ENCODE measurements around the gene FNDC3A. TPM values are rescaled to one million over a fixed set of nuclear protein-coding genes. Genes with fewer than 3 reads are reported as not detected.
"Not testable (repeated sequence)": the region's sequence is repeated elsewhere in the genome, so short reads cannot be mapped to it uniquely, and the experiment has no call there.

FNDC3A gene
- total RNA-seq, 1 experiment from 2014 or later, result 34.3 TPM

- H3F3A ChIP-seq (ENCODE audit: insufficient read depth, low read depth), result peaks cover 5% of the 10 kb centered on the region
- no peaks in the 10 kb centered on the region for H3K27me3 ChIP-seq (ENCODE audit: insufficient read depth, low read depth)
- H3K4me2 ChIP-seq, result no peak overlapping the region
- no peak overlapping the region for H2AFZ ChIP-seq
- intact Hi-C loops (cut with micrococcal nuclease; ENCODE audit: unreplicated experiment), result no loop called here
- H3K79me2 ChIP-seq (ENCODE audit: low read depth), result no peaks in the 10 kb centered on the region
- BruUV-seq (replicated peaks), result no TSS peak
- ChIA-PET POLR2A (ENCODE audit: unreplicated experiment) (interaction anchor here (0.5 to 0.6 kb wide), 2 partner anchors 17 to 190 kb away, joined by 3 read pairs; partner anchors contain the start of gene CDADC1), CTCF (no interaction called here)
- no peak for DNase-seq
- no peak overlapping the region for H3K27ac ChIP-seq
- H3K9me2 ChIP-seq (ENCODE audit: insufficient read depth), result no peaks in the 10 kb centered on the region
- H3K4me1 ChIP-seq (replicated peaks; ENCODE audit: insufficient read depth), result peaks cover 11% of the 10 kb centered on the region
- no peaks in the 10 kb centered on the region for H3K36me3 ChIP-seq (ENCODE audit: low read depth)
- no peak for TF ChIP-seq CTCF (conservative IDR thresholded peaks at IDR 0.05)
- H4K20me1 ChIP-seq (ENCODE audit: insufficient read depth), result no peaks in the 10 kb centered on the region
- no peaks in the 10 kb centered on the region for H3K9me3 ChIP-seq (ENCODE audit: insufficient read depth, low read depth)
- H3K4me3 ChIP-seq, result no peak overlapping the region
Observed at GRCh38 chr13:49057176-49057575, 81.5 kb downstream of the FNDC3A start.

GRCh38 chr13:49058761-49059160 lies 83.0 kb downstream of the FNDC3A start:
- no peak overlapping the region for H3K4me3 ChIP-seq
- H3K36me3 ChIP-seq (ENCODE audit: low read depth), result no peaks in the 10 kb centered on the region
- H3K27ac ChIP-seq, result no peak overlapping the region
- no TSS peak for BruUV-seq (replicated peaks)
- peaks cover 24% of the 10 kb centered on the region for H3K4me1 ChIP-seq (replicated peaks; ENCODE audit: insufficient read depth)
- no peak for DNase-seq
- intact Hi-C loops (cut with micrococcal nuclease; ENCODE audit: unreplicated experiment), result no loop called here
- ChIA-PET POLR2A (ENCODE audit: unreplicated experiment) (no interaction called here), CTCF (no interaction called here)
- no peaks in the 10 kb centered on the region for H3K79me2 ChIP-seq (ENCODE audit: low read depth)
- no peak overlapping the region for H3K4me2 ChIP-seq
- TF ChIP-seq EZH2 (IDR thresholded peaks at IDR 0.05; ENCODE audit: low read depth) (no peak), CTCF (conservative IDR thresholded peaks at IDR 0.05) (no peak)
- H2AFZ ChIP-seq, result no peak overlapping the region
- H4K20me1 ChIP-seq (ENCODE audit: insufficient read depth), result no peaks in the 10 kb centered on the region
- no peaks in the 10 kb centered on the region for H3K9me2 ChIP-seq (ENCODE audit: insufficient read depth)
- no peaks in the 10 kb centered on the region for H3K9me3 ChIP-seq (ENCODE audit: insufficient read depth, low read depth)
- H3K27me3 ChIP-seq (ENCODE audit: insufficient read depth, low read depth), result no peaks in the 10 kb centered on the region
- H3F3A ChIP-seq (ENCODE audit: insufficient read depth, low read depth), result peaks cover 15% of the 10 kb centered on the region

GRCh38 chr13:49060678-49061387 lies 85.1 kb downstream of the FNDC3A start:
- TF ChIP-seq EZH2 (IDR thresholded peaks at IDR 0.05; ENCODE audit: low read depth) (no peak), CTCF (conservative IDR thresholded peaks at IDR 0.05) (no peak)
- Histone ChIP-seq H3K9me2 (ENCODE audit: insufficient read depth) (no peaks in the 10 kb centered on the region), H3K9me3 (ENCODE audit: insufficient read depth, low read depth) (no peaks in the 10 kb centered on the region), H3K27me3 (ENCODE audit: insufficient read depth, low read depth) (no peaks in the 10 kb centered on the region), H3K4me2 (no peak overlapping the region), H3F3A (ENCODE audit: insufficient read depth, low read depth) (peaks cover 18% of the 10 kb centered on the region), H3K79me2 (ENCODE audit: low read depth) (no peaks in the 10 kb centered on the region), H3K27ac (no peak overlapping the region), H3K4me1 (replicated peaks; ENCODE audit: insufficient read depth) (peaks cover 29% of the 10 kb centered on the region), H4K20me1 (ENCODE audit: insufficient read depth) (no peaks in the 10 kb centered on the region), H3K36me3 (ENCODE audit: low read depth) (no peaks in the 10 kb centered on the region), H2AFZ (no peak overlapping the region), H3K4me3 (no peak overlapping the region)
- DNase-seq, result no peak
- CTCF ChIA-PET, result interaction anchor here (0.6 kb wide), 1 partner anchor 56 kb away, joined by 3 read pairs; no protein-coding TSS in a partner anchor
- intact Hi-C loops (cut with micrococcal nuclease; ENCODE audit: unreplicated experiment), result no loop called here
- BruUV-seq (replicated peaks), result no TSS peak
- POLR2A ChIA-PET (ENCODE audit: unreplicated experiment), result no interaction called here

GRCh38 chr13:49061388-49061752 lies 85.7 kb downstream of the FNDC3A start:
- DNase-seq; H4K20me1 ChIP-seq (ENCODE audit: insufficient read depth); intact Hi-C loops (cut with micrococcal nuclease; ENCODE audit: unreplicated experiment); BruUV-seq (replicated peaks); H3K27me3 ChIP-seq (ENCODE audit: insufficient read depth, low read depth); H3K4me3 ChIP-seq; H3K79me2 ChIP-seq (ENCODE audit: low read depth); H3K9me3 ChIP-seq (ENCODE audit: insufficient read depth, low read depth); H3K9me2 ChIP-seq (ENCODE audit: insufficient read depth); POLR2A ChIA-PET (ENCODE audit: unreplicated experiment); H3K36me3 ChIP-seq (ENCODE audit: low read depth); H3K27ac ChIP-seq; CTCF ChIA-PET; H3K4me2 ChIP-seq; H2AFZ ChIP-seq: not testable (repeated sequence)
- Histone ChIP-seq H3F3A (ENCODE audit: insufficient read depth, low read depth) (peaks cover 18% of the 10 kb centered on the region), H3K4me1 (replicated peaks; ENCODE audit: insufficient read depth) (peaks cover 29% of the 10 kb centered on the region)

Measured in PC-9 (cell line).